ENCODE data around the gene CTSA.

CTSA gene

DNA sequence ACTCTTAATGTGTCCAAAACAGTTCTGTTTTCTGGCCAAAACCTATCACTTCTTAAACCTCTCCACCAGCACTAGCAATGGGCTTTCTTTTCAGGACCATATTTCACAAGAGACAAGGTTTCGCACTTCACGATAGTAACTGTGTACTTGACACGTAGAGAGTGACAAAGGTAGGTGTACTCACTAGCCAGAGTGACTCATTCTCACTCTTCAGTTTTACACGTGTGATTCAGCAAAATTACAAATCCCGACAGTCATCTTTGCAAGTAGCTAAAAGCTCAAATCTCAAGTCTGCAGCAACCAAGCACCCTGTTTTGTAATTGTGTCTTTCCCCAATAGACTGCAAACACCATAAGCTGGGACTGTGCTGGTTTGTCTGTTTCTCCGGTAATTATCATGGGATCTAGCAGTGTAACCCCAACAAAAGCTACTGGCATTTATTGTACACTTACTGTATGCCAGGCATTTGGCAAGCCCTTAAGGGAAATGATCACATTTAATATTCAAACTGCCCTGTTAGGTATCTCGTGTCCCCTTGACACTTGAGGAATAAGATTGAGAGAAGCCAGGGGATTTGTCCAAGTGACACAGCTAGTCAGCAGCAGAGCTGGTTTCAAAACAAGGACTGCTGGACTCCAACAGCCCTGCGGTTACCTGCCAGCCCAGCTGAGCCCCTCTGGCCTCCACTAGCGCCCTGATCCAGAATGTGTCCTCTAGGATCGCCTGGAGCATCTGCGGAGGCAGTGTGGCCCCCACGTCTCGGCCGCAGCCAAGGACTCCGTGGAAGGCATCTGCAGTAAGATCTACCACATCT lies 53.2 kb downstream of the CTSA start:
- no peak for DNase-seq

DNA sequence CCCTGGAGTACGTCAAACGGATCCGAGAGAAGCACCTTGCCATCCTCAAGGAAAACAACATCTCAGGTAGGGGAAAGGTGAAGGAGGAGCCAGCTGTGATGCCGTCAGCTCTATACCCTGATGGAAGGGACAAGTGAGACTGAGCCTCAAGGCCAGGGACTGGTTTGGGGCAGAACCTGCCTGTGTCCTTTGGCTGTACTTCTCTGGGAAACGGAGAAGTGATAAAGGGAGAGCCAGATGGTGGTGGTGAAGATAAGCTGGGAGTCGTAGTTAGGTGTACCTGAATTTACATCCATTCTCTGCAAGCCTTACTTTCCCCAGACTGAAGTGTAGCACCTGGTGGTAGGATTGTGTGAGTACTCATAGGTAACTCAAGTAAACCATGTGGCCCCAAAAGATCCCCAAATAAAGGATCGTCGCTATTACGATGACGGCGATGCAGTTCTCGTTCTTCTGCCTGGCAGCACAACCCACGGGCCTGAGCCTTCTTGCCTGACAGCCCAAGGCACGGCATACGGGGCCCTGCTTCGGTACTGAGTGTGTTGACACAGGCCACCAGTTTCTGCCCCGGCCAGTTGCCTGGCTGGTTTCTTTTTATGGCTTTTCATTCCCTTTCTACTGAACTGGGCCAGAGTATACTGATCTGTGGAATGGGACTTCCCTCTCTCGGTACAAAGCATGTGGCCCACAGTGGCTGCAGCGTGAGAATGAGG lies 54.0 kb downstream of the CTSA start:
- no peak for DNase-seq

DNA sequence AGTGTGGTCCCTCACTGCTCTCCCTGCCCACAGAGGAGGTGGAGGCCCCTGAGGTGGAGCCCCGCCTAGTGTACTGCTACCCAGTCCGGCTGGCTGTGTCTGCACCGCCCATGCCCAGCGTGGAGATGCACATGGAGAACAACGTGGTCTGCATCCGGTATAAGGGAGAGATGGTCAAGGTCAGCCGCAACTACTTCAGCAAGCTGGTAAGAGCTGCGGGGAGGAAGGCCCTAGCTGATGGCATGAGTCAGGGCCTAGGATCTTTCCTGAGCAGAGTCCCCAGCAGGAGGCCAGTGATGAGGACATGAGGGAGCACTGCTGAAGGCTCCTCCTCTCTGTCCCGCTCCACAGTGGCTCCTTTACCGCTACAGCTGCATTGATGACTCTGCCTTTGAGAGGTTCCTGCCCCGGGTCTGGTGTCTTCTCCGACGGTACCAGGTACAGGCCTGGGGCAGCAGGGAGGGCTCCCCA lies 54.6 kb downstream of the CTSA start:
- DNase-seq = no peak

DNA sequence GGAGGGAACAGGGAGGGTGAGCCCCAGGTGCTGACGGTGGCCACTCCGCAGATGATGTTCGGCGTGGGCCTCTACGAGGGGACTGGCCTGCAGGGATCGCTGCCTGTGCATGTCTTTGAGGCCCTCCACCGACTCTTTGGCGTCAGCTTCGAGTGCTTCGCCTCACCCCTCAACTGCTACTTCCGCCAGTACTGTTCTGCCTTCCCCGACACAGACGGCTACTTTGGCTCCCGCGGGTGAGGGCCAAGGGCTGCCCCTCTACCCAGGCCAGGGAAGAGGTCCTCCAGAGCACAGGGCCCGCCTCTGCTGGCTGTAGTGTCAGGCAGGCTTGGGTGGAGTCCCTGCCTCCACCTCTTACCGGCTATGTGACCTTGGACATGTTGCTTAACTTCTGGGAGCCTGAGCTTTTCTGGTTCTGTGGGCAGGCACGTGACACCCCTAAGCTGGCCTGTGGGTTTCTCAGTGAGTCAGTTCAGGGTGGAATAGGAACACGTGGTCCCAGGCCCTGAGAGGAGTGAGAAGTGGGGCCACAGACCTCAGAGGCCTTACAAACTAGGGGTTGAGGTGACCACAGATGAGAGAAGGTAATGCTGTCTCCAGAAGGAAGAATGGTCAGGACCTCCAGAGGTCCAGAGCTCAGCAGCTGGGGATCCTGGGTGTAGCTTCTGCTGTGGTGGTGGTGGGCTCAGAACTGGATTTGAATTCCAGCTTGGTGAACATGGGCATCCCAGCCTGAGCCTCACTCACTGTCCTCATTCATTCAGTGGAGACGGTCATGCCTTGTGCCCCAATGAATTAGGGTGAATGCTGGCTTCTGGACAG lies 55.2 kb downstream of the CTSA start:
- no peak for DNase-seq

GRCh38 chr20:45947110-45947866 lies 56.2 kb downstream of the CTSA start:
- no peak for DNase-seq

DNA sequence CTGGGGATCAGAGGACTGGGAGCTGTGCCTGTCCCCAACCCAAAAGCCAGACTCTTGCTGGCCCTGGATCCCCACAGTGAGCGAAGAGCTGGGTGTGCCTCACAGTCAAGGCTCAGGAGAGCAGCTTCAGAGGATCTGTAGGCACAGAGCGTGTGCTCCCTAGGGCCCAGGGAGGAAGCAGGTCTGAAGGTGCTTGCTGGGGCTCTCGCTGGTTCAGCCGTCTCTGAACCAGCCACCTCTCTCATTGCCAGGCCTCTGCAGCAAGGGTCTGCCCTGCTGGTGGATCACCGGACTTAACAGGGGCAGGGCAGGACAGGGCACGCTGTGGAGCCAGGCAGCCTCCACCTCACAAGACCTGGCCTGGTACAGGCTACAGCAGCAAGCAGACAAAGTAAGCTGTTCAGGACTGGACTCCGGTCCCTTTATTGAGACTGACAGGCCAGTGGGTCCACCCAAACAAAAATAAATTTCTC lies 57.2 kb downstream of the CTSA start:
- no peak for DNase-seq
